Mesenchymal stem cell (in vitro differentiated cells and primary cell): ENCODE measurements around the gene IGSF22.
"Not testable (repeated sequence)": the region's sequence is repeated elsewhere in the genome, so short reads cannot be mapped to it uniquely, and the experiment has no call there.

Experiments
- DNase-seq: peaks from one replicate; pipeline ENCODE4 v3.0.0-alpha.2; 2013
- H2AFZ ChIP-seq: one replicate; pipeline ENCODE4 v1.6.1; 2013; ENCODE audit warnings: low read depth, mild to moderate bottlenecking, control low read depth, inconsistent platforms, low read length, moderate library complexity
- H2AK5ac ChIP-seq: 2 replicates; pipeline ENCODE4 v1.6.1; 2013; ENCODE audit warnings: low read length, moderate library complexity, mild to moderate bottlenecking, inconsistent platforms; ENCODE audit not compliant: severe bottlenecking
- H2BK120ac ChIP-seq: one replicate; pipeline ENCODE4 v1.6.1; 2013; ENCODE audit warnings: low read depth, mild to moderate bottlenecking, inconsistent platforms, low read length, moderate library complexity
- H2BK12ac ChIP-seq, 2 experiments: one replicate each; pipeline ENCODE4 v1.6.1; 2013; ENCODE audit warnings: inconsistent platforms in 2 of 2, low read length in 2 of 2, mild to moderate bottlenecking in 2 of 2, moderate library complexity in 2 of 2, control low read depth in 1 of 2
- H2BK15ac ChIP-seq: one replicate; pipeline ENCODE4 v1.6.1; 2013; ENCODE audit warnings: mild to moderate bottlenecking, low read depth, inconsistent platforms; ENCODE audit not compliant: poor library complexity, severe bottlenecking
- H2BK5ac ChIP-seq: 2 replicates; pipeline ENCODE4 v1.6.1; 2013; ENCODE audit warnings: low read depth, mild to moderate bottlenecking, low read length, control low read depth, inconsistent platforms; ENCODE audit not compliant: poor library complexity, severe bottlenecking
- H3K14ac ChIP-seq, 2 experiments: one replicate each; pipeline ENCODE4 v1.6.1; 2013; ENCODE audit warnings: inconsistent platforms in 2 of 2, low read length in 2 of 2, control low read depth in 1 of 2, mild to moderate bottlenecking in 1 of 2, moderate library complexity in 1 of 2
- H3K18ac ChIP-seq, 2 experiments: one replicate each; pipeline ENCODE4 v1.6.1; 2013; ENCODE audit warnings: inconsistent platforms in 2 of 2, low read length in 2 of 2, control low read depth in 1 of 2, low read depth in 1 of 2, mild to moderate bottlenecking in 1 of 2
- H3K23ac ChIP-seq, 2 experiments: one replicate each; pipeline ENCODE4 v1.6.1; 2013; ENCODE audit warnings: inconsistent platforms in 2 of 2, low read length in 2 of 2, mild to moderate bottlenecking in 2 of 2, moderate library complexity in 2 of 2, control low read depth in 1 of 2
- H3K27ac ChIP-seq: 2 replicates; pipeline ENCODE4 v1.5.1; 2013; ENCODE audit warnings: mild to moderate bottlenecking, moderate library complexity, low read length, control low read depth, inconsistent platforms; ENCODE audit not compliant: poor library complexity, severe bottlenecking
- H3K27me3 ChIP-seq, 2 experiments: 2 replicates each; pipeline versions ENCODE4 v1.6.1 to v1.7.0; 2013; ENCODE audit warnings: low read length in 2 of 2, mild to moderate bottlenecking in 2 of 2, moderate library complexity in 2 of 2, control low read depth in 1 of 2, inconsistent platforms in 1 of 2; ENCODE audit not compliant: control insufficient read depth in 1 of 2, insufficient read depth in 1 of 2
- H3K36me3 ChIP-seq, 2 experiments: 2 replicates each; pipeline versions ENCODE4 v1.6.1 to v1.7.0; 2013; ENCODE audit warnings: low read length in 2 of 2, control low read depth in 1 of 2, inconsistent platforms in 1 of 2, low read depth in 1 of 2, mild to moderate bottlenecking in 1 of 2; ENCODE audit not compliant: insufficient read depth in 2 of 2, control insufficient read depth in 1 of 2
- H3K4ac ChIP-seq, 2 experiments: one replicate each; pipeline ENCODE4 v1.6.1; 2013; ENCODE audit warnings: inconsistent platforms in 2 of 2, low read length in 2 of 2, mild to moderate bottlenecking in 2 of 2, moderate library complexity in 2 of 2, control low read depth in 1 of 2, low read depth in 1 of 2
- H3K4me1 ChIP-seq: 2 replicates; pipeline ENCODE4 v1.6.1; 2013; ENCODE audit warnings: low read depth, low read length, control low read depth; ENCODE audit not compliant: control insufficient read depth, insufficient read depth
- H3K4me2 ChIP-seq: 2 replicates; pipeline ENCODE4 v1.6.1; 2013; ENCODE audit warnings: low read length, mild to moderate bottlenecking, inconsistent platforms; ENCODE audit not compliant: poor library complexity, severe bottlenecking
- H3K4me3 ChIP-seq, 2 experiments: 2 replicates each; pipeline versions ENCODE4 v1.5.1 to v1.7.0; 2013; ENCODE audit warnings: low read length in 2 of 2, mild to moderate bottlenecking in 2 of 2, control low read depth in 1 of 2, low read depth in 1 of 2; ENCODE audit not compliant: insufficient read depth in 1 of 2
- H3K79me1 ChIP-seq: replicated peaks from 2 replicates; pipeline ENCODE4 v1.6.1; 2013; ENCODE audit warnings: mild to moderate bottlenecking, control low read depth, low read length, inconsistent platforms; ENCODE audit not compliant: poor library complexity, severe bottlenecking
- H3K9ac ChIP-seq: 2 replicates; pipeline ENCODE4 v1.7.0; 2013; ENCODE audit warnings: mild to moderate bottlenecking, low read length, moderate library complexity
- H3K9me3 ChIP-seq: 2 replicates; pipeline ENCODE4 v1.7.0; 2013; ENCODE audit warnings: mild to moderate bottlenecking, low read length; ENCODE audit not compliant: control insufficient read depth
- H4K8ac ChIP-seq: one replicate; pipeline ENCODE4 v1.6.1; 2013; ENCODE audit warnings: inconsistent platforms, mild to moderate bottlenecking, low read length, moderate library complexity
- H4K91ac ChIP-seq: one replicate; pipeline ENCODE4 v1.6.1; 2013; ENCODE audit warnings: mild to moderate bottlenecking, low read length, inconsistent platforms
- WGBS: methylation state at CpG from one replicate; pipeline ENCODE4 v1.1.7; 2013; ENCODE audit warnings: mixed read lengths; 5-methylcytosine and 5-hydroxymethylcytosine counted together

IGSF22 gene

DNA sequence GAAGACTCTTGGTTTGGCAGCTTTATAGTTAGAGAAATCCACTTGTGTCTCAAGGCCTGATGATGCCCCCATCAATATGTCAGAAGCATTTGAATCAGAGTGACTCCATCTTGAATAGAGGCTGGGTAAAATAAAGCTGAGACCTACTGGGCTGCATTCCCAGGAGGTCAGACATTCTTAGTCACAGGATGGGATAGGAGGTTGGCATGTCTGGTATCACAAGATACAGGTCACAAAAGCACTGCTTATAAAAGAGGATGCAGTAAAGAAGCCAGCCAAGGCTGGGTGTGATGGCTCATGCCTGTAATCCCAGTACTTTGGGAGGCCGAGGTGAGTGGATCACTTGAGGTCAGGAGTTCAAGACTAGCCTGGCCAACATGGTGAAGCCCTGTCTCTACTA is 44.0 kb downstream of the IGSF22 start:
- not testable (repeated sequence) for DNase-seq, H3K4me1 ChIP-seq, H3K4ac ChIP-seq, H4K91ac ChIP-seq, H3K79me1 ChIP-seq, H3K18ac ChIP-seq, H2AK5ac ChIP-seq, H2BK12ac ChIP-seq, H3K9ac ChIP-seq, H3K27me3 ChIP-seq, H3K9me3 ChIP-seq, H3K4me3 ChIP-seq, H3K23ac ChIP-seq, H3K36me3 ChIP-seq, H4K8ac ChIP-seq, H3K27ac ChIP-seq, H2BK15ac ChIP-seq, H3K14ac ChIP-seq, H2BK120ac ChIP-seq, H2AFZ ChIP-seq, H2BK5ac ChIP-seq, H3K4me2 ChIP-seq
- 100% methylated on average over 1 of the region's 1 CpG for WGBS

DNA sequence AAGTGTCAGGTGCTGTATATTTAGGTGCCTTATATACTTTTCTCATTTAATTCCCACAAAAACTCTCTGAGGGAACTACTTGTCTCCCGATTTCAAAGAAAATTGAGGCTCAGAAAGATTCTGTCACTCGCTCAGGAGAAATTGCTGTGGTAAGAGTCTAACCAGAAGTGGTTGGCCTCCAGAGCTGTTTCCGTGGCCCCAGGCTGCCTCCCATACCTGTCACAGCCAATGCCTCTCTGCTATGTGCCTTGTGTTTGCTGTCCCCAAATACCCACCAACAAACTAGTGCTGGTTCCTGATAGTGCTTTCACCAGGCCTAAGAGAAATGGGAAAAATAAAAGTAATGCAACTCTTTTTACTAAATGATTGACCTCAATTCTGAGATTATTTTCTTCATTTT is 48.4 kb downstream of the IGSF22 start:
- Histone ChIP-seq H2AK5ac (no peak overlapping the region), H4K91ac (no peak overlapping the region), H3K36me3 (no peaks in the 10 kb centered on the region), H3K27me3 (no peaks in the 10 kb centered on the region), H2BK12ac (no peak overlapping the region), H4K8ac (no peak overlapping the region), H2AFZ (no peak overlapping the region), H3K9ac (no peak overlapping the region), H3K4ac (no peak overlapping the region), H3K23ac (no peak overlapping the region), H3K14ac (no peak overlapping the region), H2BK5ac (no peak overlapping the region), H3K4me2 (no peak overlapping the region), H2BK120ac (no peak overlapping the region), H3K4me1 (no peaks in the 10 kb centered on the region), H3K27ac (no peak overlapping the region), H3K4me3 (no peak overlapping the region), H3K18ac (no peak overlapping the region), H3K79me1 (no peaks in the 10 kb centered on the region), H2BK15ac (no peak overlapping the region), H3K9me3 (no peaks in the 10 kb centered on the region)
- WGBS: 83% methylated on average over 3 of the region's 3 CpGs
- no peak for DNase-seq

DNA sequence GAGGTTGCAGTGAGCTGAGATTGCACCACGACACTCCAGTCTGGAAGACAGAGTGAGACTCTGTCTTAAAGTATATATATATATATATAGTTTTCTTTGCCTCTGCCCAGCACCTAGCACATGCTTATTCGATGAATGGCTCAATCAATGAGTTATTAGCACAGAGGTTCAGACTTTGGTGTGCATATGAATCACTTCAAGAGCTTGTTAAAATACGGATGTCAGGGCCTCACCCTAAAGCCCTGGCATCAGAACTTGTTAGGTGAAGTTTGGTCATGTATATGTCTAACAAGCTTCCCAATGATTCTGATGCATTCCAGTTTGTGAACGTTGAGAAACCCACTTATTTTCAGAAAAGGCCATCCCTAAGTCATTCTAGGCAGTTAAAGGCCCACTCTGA is 49.2 kb downstream of the IGSF22 start:
- WGBS: 79% methylated on average over 3 of the region's 4 CpGs
- H3K27ac ChIP-seq: no peak overlapping the region
- H3K36me3 ChIP-seq: no peaks in the 10 kb centered on the region
- H3K4me1 ChIP-seq: no peaks in the 10 kb centered on the region
- DNase-seq: no peak
- H3K79me1 ChIP-seq: no peaks in the 10 kb centered on the region
- H3K14ac ChIP-seq: no peak overlapping the region
- no peak overlapping the region for H2BK120ac ChIP-seq
- no peak overlapping the region for H2AFZ ChIP-seq
- no peaks in the 10 kb centered on the region for H3K27me3 ChIP-seq
- H2BK12ac ChIP-seq: no peak overlapping the region
- H3K4me2 ChIP-seq: no peak overlapping the region
- no peak overlapping the region for H2AK5ac ChIP-seq
- H3K18ac ChIP-seq: no peak overlapping the region
- H4K91ac ChIP-seq: no peak overlapping the region
- H3K9me3 ChIP-seq: no peaks in the 10 kb centered on the region
- H3K9ac ChIP-seq: no peak overlapping the region
- H3K23ac ChIP-seq: no peak overlapping the region
- no peak overlapping the region for H2BK15ac ChIP-seq
- no peak overlapping the region for H3K4ac ChIP-seq
- no peak overlapping the region for H2BK5ac ChIP-seq
- H4K8ac ChIP-seq: no peak overlapping the region
- no peak overlapping the region for H3K4me3 ChIP-seq

DNA sequence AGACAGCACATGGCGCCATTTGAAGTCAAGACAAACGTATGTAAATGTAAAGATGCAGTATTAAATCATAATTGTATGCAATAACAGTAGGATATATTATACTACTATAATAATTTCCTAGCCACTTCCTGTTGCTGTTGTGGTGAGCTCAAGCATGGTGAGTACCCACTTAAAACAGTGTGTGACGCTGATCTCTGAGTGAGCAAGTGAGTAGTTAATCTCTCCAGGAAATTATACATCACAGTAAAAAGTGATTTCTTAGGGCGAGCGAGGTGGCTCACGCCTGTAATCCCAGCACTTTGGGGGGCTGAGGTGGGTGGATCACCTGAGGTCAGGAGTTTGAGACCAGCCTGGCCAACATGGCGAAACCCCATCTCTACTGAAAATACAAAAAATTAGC is 53.8 kb downstream of the IGSF22 start:
- not testable (repeated sequence) for H3K9me3 ChIP-seq, H2BK5ac ChIP-seq, H3K27me3 ChIP-seq, DNase-seq, H3K18ac ChIP-seq, H3K79me1 ChIP-seq, H3K4me3 ChIP-seq, H3K4me2 ChIP-seq, H3K4me1 ChIP-seq, H2AK5ac ChIP-seq, H2BK15ac ChIP-seq, H3K27ac ChIP-seq, H3K4ac ChIP-seq, H3K36me3 ChIP-seq, H4K8ac ChIP-seq, H3K9ac ChIP-seq, H4K91ac ChIP-seq, H3K14ac ChIP-seq, H2BK12ac ChIP-seq, H2AFZ ChIP-seq, H3K23ac ChIP-seq, H2BK120ac ChIP-seq
- 62% methylated on average over 3 of the region's 7 CpGs for WGBS
